ENCODE data around the gene HEPH.

- no peak for TF ChIP-seq RAD21 (IDR thresholded peaks at IDR 0.05)
- no peak for TF ChIP-seq SP1 (IDR thresholded peaks at IDR 0.05)
- TF ChIP-seq CTCF (IDR thresholded peaks at IDR 0.05; ENCODE audit: low read depth, low read length, missing input control) = no peak
These were observed 2.6 kb downstream of the HEPH start for GRCh38 chrX:66166671-66167070.
